ENCODE results near the gene GAS7.
A peak's percentile ranks its signal among the peaks of the same experiment; 100 is the strongest.

The GAS7 gene

DNA sequence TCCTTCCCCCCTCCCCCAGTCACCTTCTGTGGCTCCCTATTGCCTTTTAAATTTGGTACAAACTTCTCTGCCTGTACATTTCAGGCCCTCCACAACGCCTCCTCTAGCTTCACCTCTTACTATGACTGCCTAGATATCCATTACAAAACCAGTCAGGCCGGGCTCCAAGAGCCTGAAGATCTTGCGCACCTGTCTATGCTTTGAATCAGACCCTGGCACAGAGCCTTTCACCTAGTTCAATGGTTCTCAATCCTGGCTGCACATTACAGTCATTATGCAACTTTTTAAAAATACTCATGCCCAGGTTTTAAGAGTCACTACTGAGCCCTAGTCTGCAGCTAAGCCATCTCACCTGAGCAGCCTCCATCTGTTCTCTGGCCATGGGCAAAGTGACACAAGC lies 1.6 kb upstream of the GAS7 start:
- no peak for DNase-seq

DNA sequence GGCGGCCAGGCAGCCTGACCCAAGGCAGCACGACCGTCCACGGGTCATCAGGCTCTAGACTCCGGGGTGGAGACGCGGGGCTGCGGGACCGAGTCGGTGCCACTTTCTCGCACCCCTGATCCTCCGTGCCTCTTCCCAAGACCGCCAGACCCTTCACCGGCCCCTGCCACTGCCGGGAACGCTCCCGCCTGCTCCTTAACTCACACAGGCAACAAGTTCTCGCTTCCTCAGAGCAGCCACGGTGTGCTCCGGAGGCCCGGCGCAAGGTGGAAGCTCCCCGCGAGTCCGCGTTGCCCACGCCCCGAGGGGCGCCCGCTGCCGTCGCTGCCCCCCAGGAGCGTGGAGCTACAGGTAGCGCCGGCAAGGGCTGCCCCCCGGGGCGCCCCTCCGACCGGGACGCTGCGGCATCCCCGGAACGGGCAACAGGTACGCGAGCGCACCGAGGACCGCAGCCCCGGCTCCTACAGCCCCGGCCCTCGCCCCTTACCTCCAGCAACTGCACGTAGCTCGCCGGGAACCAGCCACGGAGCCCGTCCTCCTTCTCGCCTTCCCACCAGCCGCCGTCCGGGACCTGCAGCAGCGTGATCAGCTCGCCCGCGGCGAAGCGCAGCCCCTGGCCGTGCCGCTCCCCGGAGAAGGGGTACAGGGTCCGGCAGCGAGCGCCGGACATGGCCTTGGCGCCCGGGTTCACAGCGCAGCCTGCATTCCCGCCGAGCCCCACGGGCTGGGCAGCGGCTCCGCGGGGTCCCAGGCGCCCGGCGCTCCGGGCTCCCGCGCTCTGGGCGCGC lies 491 bp downstream of the GAS7 start:
- DNase-seq = no peak

DNA sequence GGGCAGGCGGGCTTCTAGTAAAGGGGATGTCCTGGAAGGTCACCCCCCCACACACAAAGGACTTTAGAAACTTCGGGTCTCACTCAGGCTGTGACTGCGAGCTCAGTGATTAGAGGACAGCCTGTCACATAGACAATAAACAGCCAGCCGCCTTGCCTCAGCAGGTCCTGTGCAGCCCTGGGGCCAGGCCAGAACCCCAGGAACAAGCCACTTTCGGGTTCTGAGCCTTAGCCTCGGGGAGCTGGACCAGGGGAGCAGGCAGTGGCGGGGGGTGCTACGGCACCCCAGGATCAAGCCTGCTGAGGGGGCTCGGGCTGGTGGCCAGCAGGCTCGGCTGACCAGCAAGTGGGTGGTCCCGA lies 1.1 kb downstream of the GAS7 start:
- DNase-seq = no peak

DNA sequence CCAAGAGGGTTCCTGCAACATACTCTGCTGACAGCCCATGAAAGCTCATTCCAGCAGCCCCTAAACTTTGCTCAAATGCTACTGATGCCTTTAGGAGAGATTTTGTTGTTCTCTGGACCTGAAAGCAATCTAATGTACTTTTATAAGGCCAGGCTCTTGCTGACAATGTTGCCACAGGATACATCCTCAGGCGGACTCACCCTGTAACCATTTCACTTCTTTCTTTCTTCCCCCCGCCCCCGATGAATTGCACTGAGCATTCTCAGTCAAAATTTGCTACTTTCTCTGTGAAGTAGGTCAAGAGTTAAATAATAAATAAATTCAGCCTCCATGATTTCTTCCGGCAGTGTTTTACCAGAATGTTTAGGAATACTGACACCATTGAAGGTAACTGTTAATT lies 1.5 kb downstream of the GAS7 start:
- no peak for DNase-seq

DNA sequence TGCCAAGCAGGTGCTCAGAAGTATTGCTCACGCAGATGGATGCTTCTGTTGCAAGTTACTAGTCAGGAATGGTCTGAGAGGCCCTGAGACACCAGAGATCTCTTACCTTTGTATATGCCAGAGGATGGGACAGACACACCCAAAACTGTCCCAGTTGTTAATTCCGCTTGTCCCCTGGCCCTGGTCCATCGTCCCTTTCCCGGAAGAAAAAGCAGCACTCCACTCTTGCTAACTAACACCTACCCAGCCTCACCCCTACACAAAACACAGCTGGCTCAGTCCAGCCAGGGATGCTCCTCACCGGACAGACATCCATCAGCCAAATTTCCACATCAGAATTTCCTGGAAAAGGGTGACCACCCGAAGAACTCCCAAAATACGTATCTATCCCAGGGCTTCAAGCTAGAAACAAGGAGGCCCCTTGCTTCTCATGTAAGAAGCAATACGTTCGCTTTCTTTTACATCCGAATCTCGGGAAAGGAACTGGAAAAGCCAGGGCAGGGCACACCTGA lies 2.0 kb downstream of the GAS7 start:
- DNase-seq = no peak

DNA sequence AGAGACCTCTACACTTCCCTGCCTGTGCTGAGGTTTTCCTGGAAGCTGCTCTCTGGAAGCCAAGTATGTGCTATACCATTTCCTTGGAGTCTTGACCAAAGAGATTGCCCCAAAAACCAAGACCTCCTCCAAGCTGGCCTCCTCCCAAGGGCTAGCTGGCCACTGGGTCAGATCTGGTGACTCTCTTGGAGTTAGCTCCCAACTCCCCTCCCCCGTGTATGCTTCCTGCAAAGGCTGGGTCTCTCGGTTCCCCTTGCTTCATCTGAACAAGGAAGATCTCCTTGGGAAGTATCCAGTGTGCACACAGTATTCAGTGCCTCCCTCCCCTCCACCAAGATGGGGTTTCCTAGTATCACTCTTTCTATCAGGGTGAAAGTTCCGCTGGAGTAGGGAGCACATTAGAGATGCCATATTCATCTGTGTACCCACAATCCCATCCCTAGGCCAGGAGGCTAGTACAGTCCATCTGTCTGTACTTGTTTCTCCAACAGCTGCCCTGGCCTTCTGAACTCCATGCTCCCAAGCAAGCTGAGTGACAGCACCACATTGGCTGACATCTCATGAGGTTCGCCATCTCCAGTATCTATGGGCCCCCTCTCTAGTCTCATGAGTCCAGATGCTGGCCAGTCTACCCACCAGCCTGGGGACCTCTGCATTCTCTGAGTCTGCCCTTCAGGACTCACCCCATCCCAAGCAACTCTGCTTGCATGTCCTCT lies 3.2 kb downstream of the GAS7 start:
- no peak for DNase-seq

DNA sequence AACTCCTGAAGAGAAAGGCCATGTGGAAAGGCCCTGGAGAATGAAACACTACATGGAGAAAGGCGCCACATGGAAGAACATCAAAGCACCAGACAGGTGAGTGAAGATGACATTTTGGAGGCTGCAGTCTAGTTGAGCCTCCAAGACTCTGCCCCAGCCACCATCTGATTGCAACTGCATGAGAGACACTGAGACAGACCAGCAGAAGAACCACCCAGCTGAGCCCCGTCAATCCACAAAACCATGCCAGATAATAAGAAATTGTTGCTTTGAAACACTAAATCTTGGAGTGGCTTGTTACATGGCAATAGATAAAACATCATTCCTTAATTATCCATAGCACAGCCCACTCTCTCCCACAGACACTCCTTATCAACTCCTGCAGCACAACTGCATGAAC lies 4.8 kb downstream of the GAS7 start:
- DNase-seq = no peak

DNA sequence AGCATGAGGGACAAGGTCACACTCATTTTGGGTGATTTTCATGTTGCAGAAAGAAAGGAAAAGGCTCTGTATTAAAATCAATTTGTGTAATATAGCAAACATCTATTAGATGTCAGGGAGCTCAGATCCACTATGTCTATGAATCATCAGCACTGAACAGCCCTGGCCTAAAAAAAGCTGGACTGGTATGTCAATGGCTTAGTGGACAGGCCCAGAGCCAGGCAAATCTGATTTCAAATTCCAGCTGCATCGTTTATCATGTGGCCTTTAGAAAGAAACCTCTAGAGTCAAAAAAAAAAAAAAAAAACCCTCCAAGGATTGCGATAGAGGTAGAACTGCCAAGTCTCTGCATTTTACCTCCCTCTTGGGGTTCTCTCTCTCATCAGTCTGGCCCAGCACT lies 5.4 kb downstream of the GAS7 start:
- DNase-seq = peak; percentile 14

DNA sequence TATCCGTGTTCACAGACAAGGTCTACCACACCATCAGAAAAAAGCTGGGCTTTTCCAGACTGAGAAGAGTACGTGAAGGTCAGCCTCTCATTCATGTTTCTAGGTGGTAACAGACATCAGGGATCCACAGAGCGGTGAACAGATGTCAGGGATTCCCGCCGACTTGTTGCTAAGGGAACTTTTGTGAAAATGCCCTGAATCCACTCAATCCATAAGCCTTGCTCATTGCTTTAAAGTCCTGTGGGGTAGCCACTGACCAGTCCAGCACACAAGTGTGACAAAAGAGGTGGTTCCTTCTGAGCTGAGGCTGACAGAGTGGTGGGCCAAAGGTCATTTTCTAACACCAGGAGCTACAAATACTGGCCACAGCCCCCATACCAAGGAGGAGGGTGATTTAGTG lies 5.9 kb downstream of the GAS7 start:
- no peak for DNase-seq

DNA sequence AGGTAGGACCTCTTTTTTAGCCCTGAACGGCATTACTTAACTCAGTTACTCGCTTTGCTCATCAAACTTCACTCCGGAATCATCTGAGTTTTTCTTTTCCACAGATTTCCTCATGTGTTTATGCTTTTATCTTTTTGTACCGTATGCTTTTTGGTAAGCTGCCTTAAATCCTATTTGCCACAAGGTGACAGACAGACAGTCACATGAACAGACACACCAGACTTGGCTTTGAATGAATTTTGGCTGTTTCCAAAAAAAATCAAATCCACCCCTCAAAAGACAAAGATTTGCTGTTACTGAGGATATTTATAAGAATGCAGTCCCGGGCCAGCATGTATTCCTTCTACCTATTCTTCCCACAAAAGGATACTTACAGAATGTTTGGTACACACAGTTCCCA lies 10.9 kb downstream of the GAS7 start:
- no peak for DNase-seq

DNA sequence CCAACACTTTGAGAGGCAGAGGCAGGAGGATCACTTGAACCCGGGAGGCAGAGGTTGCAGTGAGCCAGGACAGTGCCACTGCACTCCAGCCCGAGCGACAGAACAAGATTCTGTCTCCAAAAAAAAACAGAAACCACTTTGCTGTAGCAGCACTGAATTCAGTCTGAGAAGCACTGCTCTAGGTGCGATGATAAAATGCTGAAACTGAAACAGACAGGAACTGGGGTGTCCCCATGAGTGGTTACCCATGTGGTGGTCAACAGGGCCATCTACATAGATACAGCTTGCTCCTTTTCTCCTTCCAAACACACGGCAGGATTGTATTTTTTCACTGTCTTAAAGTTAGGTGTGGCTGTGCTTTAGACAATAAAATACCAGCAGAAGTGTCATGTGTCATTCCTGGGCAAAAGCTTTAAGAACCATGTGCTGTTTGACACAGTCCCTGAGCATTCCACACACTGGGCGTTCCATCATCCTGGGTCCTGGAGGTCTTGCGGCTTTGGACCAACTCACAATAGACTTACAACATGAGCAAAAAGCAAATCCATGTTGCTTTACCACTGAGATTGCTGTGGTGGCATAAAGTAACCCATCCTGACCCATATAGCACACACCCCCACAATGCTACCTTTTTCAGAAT lies 11.5 kb downstream of the GAS7 start:
- no peak for DNase-seq

DNA sequence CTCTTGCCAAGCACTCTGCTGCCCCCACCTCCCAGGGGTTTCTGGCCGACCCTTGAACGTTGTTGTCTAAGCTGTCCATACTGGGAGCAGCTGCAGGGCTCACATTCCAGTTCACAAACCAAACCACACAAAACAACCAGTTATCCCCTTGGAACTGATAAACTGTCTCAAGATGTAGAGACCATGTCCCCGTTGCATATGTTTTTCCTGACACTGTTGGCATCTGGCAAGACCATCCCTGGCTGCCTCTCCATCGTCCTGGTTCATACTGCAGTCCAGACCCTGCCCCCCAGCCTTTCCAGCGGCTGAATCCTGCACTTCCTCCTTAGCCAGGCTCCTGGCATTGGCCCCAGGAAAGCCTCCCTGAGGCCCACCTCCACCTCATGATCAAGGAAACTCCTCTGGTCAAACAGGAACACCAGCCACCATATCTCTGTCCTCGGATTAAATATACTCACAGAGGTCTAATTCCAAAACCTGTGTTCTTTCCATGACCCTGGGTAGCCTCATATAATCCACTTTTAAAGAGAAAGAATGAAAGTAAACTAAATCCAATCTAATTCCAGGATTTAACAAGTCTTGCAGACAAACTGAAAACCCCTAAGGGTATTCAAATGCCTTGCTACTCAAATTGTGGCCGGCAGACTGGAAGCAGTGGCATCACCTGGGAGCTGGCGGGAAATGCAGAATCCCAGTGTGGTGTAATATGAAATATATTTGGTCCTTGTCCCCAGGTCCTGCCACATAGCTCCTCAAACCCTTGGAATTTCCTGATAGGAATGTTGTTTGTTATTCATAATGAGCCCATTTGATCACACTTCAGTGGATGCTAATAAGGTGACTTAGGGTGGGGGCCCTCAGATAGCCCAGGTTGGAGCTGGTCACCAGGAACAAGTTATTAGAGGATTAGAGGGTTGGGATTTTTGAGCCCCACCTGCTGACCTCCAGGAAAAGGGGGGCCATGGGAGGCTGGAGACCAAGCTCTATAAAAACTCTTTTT lies 14.2 kb downstream of the GAS7 start:
- DNase-seq = no peak

DNA sequence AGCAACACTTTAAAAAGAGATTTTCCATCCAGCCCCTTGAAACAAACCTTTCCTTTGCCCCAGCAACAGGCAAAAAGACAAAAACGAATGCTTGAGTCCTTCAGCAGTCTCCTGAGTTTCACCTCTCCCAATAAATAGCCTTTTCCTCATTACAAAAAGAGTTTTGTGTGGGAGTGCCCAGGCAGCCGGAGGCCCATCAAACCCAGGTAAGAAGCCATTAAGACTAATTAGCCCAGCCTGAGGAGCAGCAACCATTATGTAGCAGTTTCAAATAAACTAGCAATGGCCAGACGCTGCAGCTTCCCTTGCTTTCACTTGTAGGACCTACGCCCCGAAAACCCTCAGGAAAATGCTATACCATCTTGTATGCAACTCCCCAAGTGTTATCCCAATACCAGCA lies 15.6 kb downstream of the GAS7 start:
- DNase-seq = no peak

DNA sequence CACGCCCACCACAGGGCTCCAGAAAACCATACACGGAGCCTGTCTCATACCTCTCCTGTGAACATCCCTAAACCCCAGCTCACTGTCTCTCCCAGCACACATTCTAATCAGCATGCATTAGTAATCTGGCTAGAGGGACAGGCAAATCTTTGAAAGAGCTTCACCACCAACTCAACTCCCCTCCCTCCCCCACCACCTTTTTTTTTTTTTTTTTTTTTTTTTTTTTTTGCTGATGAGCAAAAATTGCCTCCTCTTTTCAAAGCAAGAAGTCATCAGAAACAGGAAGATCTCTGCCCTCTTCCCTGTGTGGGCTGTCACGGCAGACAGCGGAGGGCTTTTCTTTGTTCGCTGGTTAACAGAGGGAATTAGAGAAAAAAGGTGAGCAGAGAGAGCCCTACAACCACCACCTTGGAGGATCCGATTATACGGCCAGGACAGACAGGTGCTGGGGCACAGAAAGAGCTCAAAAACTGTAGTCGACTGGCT lies 19.9 kb downstream of the GAS7 start:
- peak; percentile 47 for DNase-seq

DNA sequence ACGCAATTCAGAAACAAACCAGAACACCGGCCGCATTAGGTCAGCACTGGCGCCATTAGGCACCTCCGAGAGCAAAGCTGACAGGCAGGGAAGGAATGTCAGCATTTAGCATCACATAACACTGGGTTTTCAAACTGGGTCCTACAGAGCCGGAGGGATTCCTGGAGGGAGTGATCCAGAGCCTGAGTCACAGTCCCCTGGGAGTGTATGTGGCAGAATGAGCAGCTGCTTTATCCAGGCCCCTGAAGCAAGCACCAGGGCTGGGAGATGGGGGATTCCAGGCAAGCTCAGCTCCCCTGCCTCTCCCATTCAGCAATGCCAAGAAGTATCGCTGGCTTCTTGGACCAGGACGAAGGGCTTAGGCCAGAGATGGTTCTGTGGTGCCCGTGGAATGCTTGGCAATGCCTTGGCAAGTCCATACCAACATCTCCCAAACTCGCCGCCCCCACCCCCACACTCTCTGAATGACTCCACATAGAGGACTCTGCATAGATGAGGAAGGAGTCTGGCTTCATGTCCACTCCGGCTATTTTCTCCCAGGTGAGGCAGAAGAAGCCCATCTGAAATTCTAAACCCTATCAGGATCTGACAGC lies 20.4 kb downstream of the GAS7 start:
- DNase-seq = peak; percentile 83

DNA sequence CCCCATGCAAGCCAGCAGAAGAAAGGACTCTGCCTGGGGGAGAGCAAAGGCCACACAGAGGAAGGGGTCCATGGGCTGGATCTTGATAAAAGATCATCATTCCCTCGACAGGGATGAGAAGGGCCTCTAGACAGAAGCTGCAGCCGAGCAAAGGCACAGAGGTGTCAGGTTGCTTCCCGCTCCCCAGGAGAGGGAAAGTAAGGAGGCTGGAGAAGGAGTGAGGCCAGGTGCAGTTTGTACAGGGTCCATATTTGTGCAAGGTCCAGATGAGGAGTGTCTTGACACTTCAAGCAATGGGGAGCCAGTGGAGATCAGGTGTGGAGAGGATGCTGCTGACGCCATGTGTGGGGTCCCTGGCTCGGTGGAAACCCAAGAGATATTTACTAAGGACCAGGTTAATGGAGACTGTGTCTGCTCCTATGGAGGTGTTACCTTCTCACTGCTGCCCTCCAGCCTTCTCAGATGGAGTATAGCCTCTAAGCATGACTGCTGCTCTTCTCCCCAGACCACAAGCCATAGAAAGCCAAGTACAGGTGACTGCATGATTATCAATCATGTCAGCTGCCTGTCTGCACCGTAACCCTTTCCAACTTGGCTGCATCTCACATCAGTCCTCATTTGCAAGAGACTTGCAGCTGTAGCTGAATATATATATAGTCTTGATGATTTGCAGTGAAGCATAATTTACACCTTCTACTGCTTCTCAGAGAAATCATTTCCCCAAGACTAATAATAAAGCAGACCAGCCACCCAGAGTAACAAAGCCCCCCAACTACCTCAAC lies 21.1 kb downstream of the GAS7 start:
- DNase-seq = no peak

DNA sequence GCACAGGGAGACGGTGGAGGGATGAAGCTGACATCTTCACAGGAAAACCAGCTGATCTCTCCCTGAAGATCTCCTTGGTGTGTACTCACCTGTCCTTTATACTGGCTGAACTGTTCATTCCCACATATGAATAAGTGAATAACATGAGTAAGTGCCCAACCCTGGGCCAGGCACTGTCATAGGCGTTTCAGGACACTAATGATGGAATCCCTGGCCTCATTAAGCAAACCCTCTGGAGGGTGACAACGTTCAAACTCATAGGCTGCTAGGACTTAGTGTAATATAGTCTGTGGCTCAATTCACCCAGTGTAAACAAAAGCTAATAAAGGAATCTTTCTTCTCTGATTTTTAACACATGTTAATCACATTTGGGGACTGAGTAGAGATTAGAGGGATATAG lies 24.5 kb downstream of the GAS7 start:
- no peak for DNase-seq

DNA sequence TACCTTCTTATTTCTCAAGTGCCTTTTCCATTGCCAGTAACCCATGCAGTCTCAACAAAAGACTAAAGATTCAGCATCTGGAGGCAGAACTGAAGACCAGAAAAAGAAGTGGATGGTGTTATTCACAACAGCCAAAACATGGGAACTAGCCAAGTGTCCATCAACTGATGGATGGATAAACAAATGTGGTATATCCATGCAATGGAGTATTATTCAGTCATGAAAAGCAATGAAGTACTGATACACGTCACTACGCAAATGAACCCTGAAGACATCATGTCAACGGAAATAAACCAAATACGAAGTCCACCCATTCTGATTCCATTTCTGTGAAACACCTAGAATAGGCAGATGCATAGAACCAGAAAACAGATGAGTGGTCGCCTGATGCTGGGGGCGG lies 25.6 kb downstream of the GAS7 start:
- no peak for DNase-seq

DNA sequence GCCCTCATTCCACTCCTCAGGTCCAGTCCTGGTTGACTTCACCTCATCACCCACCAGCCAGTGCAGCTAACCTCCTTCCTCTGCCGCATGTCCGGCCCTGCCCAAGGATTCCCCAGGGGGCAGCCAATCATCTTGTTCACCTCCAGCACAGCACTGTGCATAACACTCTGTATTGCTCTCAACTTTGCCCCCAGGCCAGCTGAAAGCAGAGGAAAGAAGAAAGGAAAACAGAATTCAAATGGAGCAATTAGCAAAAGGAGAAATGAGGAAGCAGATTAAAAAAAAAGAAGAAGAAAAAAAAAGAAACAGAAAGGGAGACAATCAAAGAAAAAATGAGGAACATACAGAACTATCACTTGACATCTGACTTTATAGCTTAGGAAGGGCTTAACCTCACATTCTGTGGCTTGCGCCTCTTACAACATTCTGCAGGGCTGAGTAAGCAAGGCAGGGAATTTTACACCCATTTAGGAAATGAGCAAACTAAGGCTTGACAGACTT lies 26.1 kb downstream of the GAS7 start:
- peak; percentile 56 for DNase-seq

DNA sequence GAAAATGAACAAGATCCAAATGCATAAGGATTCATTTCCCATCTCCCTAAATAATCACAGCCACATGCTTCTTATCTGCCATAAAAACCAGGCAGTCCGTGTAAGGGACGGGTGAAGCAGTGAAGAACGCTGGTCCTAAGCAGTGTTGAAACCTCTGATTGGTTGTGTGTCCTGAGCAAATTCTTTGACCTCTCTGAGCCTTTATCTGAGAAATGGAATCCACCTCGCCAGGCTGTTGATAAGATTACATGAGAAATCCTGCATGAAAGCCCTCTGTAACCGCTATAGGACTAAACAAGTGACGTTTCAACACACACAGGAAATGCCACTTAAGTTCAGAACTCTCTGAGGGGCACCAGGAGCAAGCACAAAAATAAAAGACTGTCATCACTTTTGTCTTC lies 26.8 kb downstream of the GAS7 start:
- DNase-seq = no peak

DNA sequence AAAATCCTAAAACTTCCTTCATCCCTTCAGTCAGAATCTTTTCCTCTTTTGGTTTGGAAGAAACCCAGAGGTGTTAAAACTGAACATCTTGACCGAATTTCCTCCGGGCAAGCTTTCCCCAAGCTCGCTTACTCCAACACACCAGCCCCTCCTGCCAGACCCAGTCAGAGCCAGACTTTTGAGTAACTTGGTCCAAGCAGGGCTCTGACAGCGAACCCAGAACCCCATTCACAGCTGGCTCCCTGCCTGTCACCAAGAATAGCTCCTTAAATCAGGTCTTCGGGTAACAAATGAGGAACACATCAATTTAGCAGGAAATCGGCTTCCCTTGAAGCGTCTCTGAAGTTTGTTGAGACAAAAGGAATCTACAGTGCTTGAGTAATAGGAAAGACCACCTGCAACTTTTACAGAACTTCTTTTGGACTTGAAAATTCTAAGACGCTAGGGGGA lies 27.3 kb downstream of the GAS7 start:
- no peak for DNase-seq
